Activated CD4-positive, alpha-beta T cell treated with anti-CD3 and anti-CD28 coated beads, Interleukin-10, Interleukin-2, amounts not matched to agents 100 ng/mL and 50 ng/mL, durations not matched to agents 16 hours and 8 hours (primary cell): Measurements from ENCODE around the gene POLE.
"Not testable (repeated sequence)": the region's sequence is repeated elsewhere in the genome, so short reads cannot be mapped to it uniquely, and the experiment has no call there.

Source experiments
- DNase-seq: peaks from one replicate; pipeline ENCODE4 v3.0.0-alpha.2; 2020

The POLE gene

DNA sequence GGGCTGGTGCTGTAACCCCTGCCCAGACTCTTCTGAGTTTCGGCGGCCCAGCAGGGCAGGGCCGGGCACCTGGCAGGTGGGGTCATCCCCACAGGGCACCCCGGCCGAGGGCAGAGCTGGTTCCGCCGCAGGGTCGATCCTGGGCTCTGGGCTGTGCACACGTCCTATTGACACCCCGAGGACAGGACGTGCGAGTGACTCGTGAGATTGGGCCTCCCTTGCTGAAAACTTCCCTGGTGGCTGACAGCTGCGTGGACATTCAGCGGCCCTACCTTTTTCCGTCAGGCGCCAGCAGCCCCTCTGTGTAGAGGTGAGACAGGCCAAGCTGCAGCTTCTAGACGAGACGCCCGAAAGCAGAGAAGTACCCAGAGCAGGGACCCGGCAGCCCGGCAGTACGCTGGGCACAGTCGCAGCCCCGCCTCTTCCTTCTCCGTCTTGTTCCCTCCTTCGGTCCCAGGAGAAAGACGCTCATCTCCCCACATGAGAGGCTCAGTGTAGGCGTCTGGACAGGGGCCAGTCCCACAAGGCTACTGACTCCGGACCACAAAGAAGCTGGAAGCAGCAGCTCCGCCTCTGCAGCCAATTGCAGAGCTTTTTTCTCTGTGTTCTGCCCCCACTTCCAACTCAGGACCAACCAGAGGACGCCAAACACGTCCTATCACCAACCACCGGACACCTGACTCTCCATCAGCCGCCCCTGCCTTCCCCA is 76.9 kb downstream of the POLE start, which contains the start of gene LRCOL1:
Gene LRCOL1, minus strand, starts transcription at position 532 of the 709 bp plus-strand sequence. CDS start 4,331 bp downstream, outside the sequence.
- no peak for DNase-seq

DNA sequence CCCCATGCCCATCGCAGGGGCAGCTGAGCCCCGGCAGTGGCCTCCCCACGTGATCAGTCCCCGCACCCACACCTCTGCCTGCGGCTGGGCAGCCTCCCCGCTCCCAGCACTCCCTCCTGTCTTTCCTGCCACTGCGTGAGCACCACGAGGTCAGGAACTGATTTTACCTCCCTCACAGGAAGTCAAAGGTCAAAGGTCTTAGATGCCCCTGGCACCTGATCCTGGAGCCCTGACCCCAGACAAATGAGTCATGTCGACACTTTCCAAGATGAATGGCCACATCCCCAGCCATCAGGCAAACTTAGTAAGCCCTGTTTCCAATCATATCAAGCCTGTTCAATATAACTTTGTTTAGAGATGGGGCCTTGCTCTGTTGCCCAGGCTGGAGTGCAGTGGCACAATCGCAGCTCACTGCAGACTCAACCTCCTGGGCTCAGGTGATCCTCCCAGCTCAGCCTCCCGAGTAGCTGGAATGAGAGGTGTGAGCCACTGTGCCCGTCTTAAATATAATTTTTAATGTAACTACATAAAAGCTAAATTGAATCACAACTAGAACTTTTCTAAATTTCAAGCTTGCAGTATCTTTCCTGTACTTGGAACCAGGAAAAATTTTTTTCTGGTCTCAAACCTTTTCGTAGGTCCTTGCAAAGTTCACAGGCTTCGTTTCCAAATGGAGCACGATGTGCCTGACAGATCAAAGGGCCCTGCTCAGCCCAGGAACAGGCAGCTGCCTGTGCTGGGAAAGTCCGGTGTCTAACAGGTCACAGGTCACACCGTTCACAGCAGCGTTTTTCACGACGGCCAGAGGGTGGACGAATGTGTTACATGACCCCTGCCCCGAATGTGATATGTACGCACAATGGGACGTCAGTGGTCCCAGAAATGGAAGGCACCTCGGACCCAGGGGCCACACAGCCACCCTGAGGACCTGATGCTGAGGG is 78.6 kb downstream of the POLE start:
- DNase-seq, result no peak

GRCh38 chr12:132606927-132607326 is 80.2 kb downstream of the POLE start:
- DNase-seq, result no peak

DNA sequence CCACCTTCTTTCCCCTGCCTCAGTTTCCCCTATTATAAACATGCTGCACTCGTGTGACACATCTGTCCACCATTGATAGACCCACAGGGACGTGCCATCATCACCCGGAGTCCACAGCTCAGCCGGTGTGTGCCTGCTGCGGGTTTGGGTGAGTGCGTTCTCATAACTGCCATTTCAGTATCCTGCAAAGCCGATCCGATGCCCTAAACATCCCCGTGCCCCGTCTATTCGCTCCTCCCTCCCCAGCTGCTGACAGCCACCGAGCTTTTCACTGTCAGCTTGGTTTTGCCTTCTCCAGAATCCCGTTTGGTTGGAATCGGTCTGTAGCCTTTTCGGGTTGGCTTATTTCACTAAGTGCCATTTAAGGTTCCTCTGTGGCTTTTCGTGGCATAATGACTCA is 80.7 kb downstream of the POLE start:
- DNase-seq, result no peak

- no peak for DNase-seq
Observed at GRCh38 chr12:132605892-132606291, 81.2 kb downstream of the POLE start.

DNA sequence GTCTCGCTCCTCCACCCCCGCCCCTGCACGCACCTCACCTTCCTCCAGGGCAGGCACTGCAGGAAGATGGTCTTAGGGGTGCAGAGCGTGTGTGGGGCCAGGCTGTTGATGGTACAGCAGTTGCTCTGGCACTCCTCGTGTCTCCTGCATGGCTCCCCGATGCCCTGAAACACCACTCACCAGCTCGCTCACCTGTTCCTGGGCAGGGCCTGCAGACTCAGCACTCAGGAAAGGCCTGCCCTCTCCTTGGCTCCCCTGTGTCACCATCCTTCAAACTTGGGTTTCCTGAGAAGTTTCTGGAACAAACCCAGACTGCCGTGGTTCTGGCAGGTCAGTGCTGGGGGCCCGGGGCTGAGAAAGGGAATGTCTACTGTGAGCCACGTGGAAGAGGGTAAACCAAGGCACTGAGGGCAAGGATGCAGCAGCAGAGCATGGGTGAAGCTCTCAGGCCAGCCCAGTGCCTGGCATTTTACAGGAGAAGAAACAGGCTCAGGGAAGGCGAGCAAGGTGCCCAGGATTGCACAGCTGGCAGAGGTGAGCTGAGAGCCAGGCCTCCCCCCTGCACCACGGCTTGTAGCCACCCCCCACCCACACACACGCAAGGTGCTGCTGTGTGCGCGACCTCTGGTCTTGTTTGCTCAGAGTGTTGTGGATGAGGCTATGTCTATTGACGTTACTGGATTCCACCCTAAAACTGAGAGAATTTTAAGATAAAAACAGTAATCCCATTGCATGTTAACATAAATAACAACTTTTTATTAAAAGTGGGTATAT is 82.3 kb downstream of the POLE start:
- DNase-seq, result no peak

GRCh38 chr12:132604151-132604618 is 83.0 kb downstream of the POLE start:
- no peak for DNase-seq

GRCh38 chr12:132603240-132604150 is 83.6 kb downstream of the POLE start:
- no peak for DNase-seq

GRCh38 chr12:132602572-132603239 is 84.4 kb downstream of the POLE start:
- DNase-seq, result no peak

GRCh38 chr12:132601171-132601883 is 85.8 kb downstream of the POLE start:
- DNase-seq, result no peak

DNA sequence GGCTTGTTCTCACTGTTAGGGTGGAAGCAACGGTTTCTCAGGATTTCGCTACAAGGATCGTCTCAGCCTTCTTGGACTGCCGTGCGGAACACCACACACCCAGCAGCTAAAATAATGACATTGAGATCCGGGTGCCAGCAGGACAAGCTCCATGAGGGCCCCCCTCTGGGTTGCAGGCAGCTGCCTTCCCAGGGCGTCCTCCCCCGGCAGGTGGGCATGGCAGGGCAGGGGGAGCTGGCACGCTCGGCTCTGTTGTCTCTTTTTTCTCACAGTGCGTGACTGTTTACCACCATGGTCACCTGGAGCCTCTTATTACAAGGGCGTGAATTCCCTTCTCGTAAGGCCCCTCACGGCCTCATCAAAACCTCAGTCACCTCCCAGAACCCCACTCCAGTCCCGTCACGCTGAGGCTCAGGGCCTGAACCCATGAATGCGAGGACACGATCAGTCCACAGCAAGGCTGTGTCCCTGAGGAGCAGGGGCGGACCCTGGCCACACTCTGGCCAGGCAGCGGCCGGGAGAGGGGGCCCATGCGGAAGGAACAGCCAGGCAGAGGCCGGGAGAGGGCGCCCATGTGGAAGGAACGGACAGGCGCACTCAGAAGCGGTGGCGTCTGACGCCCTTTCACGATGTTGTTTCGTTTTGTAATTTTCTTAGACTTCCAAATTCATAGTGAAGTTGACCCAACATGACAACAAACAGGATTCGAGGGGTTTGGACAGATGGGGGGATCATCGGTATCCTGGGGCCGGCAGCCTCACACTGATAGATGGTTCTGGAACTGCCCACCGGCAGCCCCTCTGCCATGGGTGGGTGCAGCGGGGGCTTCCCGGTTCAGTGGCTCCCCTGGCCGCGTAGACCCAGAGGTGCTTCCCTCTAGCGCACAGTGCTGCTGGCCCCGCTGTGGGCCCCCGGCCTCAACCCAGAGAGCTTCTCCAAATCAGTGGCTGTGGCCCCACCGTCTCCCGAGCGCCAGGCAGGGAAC is 86.8 kb downstream of the POLE start:
- DNase-seq, result peak; percentile 21

DNA sequence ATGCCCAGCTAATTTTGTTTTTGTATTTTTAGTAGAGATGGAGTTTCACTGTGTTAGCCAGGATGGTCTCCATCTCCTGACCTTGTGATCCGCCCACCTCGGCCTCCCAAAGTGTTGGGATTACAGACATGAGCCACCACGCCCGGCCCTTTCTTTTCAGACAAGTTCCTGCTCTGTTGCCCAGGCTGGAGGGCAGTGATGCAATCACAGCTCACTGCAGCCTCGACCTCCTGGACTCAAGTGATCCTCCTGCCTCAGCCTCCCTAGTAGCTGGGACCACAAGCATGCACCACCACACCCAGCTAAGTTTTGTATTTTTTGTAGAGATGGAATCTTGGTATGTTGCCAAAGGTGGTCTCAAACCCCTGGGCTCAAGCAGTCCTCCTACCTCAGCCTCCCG is 87.6 kb downstream of the POLE start:
- not testable (repeated sequence) for DNase-seq

DNA sequence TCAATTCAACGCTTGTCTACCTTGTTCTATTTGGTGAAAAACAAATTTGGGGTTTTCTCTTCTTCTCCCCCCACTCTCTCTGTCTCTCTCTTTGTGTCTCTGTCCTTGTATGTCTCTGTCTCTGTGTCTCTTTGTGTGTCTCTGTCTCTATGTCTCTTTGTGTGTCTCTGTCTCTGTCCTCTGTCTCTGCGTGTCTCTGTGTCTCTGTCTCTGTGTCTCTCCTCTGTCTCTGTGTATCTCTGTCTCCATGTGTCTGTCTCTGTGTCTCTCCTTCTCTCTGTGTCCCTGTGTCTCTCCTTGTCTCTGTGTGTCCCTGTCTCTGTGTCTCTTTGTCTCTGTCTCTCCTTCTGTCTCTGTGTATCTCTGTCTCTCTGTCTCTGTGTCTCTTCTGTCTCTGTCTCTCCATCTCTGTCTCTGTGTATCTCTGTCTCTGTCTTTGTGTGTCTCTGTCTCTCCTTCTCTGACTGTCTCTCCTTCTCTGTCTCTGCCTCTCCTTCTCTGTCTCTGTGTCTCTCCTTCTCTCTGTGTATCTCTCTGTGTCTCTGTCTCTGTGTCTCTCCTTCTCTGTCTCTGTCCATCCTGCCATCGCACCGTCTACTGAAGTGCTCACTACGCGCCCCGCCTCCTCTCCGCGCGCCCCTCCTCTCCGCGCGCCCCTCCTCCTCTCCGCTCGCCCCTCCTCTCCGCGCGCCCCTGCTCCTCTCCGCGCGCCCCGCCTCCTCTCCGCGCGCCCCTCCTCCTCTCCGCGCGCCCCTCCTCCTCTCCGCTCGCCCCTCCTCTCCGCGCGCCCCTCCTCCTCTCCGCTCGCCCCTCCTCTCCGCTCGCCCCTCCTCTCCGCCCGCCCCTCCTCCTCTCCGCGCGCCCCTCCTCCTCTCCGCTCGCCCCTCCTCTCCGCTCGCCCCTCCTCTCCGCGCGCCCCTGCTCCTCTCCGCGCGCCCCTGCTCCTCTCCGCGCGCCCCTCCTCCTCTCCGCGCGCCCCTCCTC is 89.5 kb downstream of the POLE start:
- no peak for DNase-seq

DNA sequence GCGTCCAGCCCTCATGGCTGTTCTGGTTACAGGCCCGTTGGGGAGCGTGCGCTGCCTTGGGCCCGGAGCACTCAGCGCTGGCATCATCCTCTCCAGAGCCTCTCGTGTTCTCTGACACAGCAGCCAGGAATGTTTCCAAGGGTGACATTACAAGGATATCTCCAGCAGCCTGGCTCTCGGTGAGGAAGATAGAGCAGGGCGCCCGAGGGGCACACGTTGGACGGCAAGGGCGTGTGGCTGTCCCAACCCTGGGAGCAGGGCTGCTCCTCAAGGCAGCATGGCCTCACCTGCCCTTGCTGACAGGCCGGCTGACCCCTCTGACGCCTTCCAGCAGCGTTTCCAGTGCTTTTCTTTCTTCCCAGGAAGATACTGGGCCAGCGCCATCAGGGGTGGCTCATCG is 91.1 kb downstream of the POLE start:
- DNase-seq, result no peak

DNA sequence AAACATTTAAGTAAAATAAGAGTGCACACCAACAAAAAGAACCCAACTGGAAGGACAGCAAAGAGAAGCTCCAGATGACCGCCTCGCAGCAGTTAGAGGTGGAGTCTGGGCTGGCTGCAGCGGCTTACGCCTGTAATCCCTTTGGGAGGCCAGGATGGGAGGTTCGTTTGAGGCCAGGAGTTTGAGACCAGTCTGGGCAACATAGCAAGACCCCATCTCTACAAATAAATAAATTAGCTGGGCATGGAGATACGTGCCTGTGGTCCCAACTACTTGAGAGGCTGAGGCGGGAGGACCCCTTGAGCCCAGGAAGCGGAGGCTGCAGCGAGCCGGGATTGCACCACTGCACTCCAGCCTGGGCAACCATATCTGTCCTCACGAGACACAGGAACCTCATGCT is 92.0 kb downstream of the POLE start:
- DNase-seq, result no peak

DNA sequence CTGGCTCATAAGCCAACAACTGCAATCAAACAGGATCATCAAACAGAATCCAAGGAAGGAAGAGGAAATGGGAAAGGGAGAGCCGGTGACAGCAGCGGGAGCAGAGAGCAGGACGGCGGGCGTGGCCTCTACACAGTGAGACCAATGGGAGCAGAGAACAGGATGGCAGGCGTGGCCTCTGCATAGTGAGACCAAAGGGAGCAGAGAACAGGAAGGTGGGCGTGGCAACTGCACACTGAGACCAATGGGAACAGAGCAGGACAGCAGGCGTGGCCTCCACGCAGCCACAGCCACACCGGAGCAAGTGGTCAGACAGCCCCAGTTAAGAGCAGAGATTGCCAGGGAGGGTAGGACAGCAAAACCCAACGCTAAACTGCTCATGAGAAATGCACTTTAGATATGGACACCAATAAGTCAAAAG is 93.2 kb downstream of the POLE start:
- DNase-seq, result peak; percentile 36

GRCh38 chr12:132593521-132593920 is 93.6 kb downstream of the POLE start:
- no peak for DNase-seq

GRCh38 chr12:132593071-132593470 is 94.1 kb downstream of the POLE start:
- no peak for DNase-seq
